GM19023 (cell line): ENCODE measurements around the gene SLC13A5.
"Not testable (repeated sequence)": the region's sequence is repeated elsewhere in the genome, so short reads cannot be mapped to it uniquely, and the experiment has no call there.

Experiments
- ATAC-seq: cut with Tn5 transposase; IDR thresholded peaks from one replicate; pipeline ENCODE4 v1.9.1; 2021; ENCODE audit warnings: mild to moderate bottlenecking, moderate library complexity; ENCODE audit not compliant: unreplicated experiment

SLC13A5 gene

GRCh38 chr17:6711081-6711674 is 2.0 kb downstream of the SLC13A5 start:
- no peak for ATAC-seq

GRCh38 chr17:6710317-6710716 is 2.9 kb downstream of the SLC13A5 start:
- no peak for ATAC-seq

- no peak for ATAC-seq
Measured at GRCh38 chr17:6708357-6708961, 4.7 kb downstream of the SLC13A5 start.

- ATAC-seq, result no peak
Measured at GRCh38 chr17:6706996-6707395, 6.2 kb downstream of the SLC13A5 start.

- ATAC-seq, result no peak
Measured at GRCh38 chr17:6706499-6706898, 6.7 kb downstream of the SLC13A5 start.

GRCh38 chr17:6704470-6705052 is 8.6 kb downstream of the SLC13A5 start:
- ATAC-seq, result no peak

- no peak for ATAC-seq
Measured at GRCh38 chr17:6703751-6704150, 9.4 kb downstream of the SLC13A5 start.

GRCh38 chr17:6702567-6703215 is 10.5 kb downstream of the SLC13A5 start:
- no peak for ATAC-seq

GRCh38 chr17:6701719-6702118 is 11.4 kb downstream of the SLC13A5 start:
- ATAC-seq, result no peak

GRCh38 chr17:6700948-6701307 is 12.2 kb downstream of the SLC13A5 start:
- no peak for ATAC-seq

GRCh38 chr17:6699997-6700947 is 12.9 kb downstream of the SLC13A5 start:
- ATAC-seq, result no peak

GRCh38 chr17:6698004-6698403 is 15.2 kb downstream of the SLC13A5 start:
- ATAC-seq, result no peak

GRCh38 chr17:6696906-6697305 is 16.3 kb downstream of the SLC13A5 start:
- ATAC-seq, result no peak

- ATAC-seq, result no peak
Measured at GRCh38 chr17:6695565-6695964, 17.6 kb downstream of the SLC13A5 start.

GRCh38 chr17:6695051-6695450 is 18.1 kb downstream of the SLC13A5 start:
- ATAC-seq, result no peak

- not testable (repeated sequence) for ATAC-seq
Measured at GRCh38 chr17:6691958-6692357, 21.2 kb downstream of the SLC13A5 start.

GRCh38 chr17:6691546-6691945 is 21.6 kb downstream of the SLC13A5 start:
- no peak for ATAC-seq

- no peak for ATAC-seq
Measured at GRCh38 chr17:6690641-6691040, 22.5 kb downstream of the SLC13A5 start.

GRCh38 chr17:6688944-6689343 is 24.2 kb downstream of the SLC13A5 start:
- ATAC-seq, result no peak

- ATAC-seq, result no peak
Measured at GRCh38 chr17:6686026-6686425, 27.1 kb downstream of the SLC13A5 start.
